Neural progenitor cell (in vitro differentiated cells): ENCODE results near the gene PLXDC2.

Experiments used
- CTCF ChIP-seq: fragments of 200-600 bp; sonication (generic); IDR thresholded peaks from 2 replicates; pipeline ENCODE4 v1.5.1; 2017; ENCODE audit warnings: antibody characterized with exemption, mild to moderate bottlenecking
- EZH2phosphoT487 ChIP-seq: fragments of 200-600 bp; sonication (generic); IDR thresholded peaks from 2 replicates; pipeline ENCODE4 v1.6.1; 2017; ENCODE audit warnings: antibody characterized with exemption

- no peak for TF ChIP-seq CTCF
- no peak for TF ChIP-seq EZH2phosphoT487
These were observed 152.5 kb downstream of the PLXDC2 start for GRCh38 chr10:19968745-19969144.
